C4-2B (cell line): ENCODE data around the gene GAMT.

Experiments used
- CTCF ChIP-seq: fragments of 450-650 bp; conservative IDR thresholded peaks from 2 replicates; pipeline ENCODE4 v1.5.1; 2017; ENCODE audit warnings: mild to moderate bottlenecking
- ZFX ChIP-seq: fragments of 450-650 bp; IDR thresholded peaks from 2 replicates; pipeline ENCODE4 v1.6.1; 2017

- no peak for TF ChIP-seq CTCF
- no peak for TF ChIP-seq ZFX
Measured at GRCh38 chr19:1400281-1401137, 833 bp downstream of the GAMT start.
